A673 (cell line): ENCODE data around the gene DUXA.

ENCODE experiments used
- EZH2 ChIP-seq: fragments of 200-600 bp; sonication (generic); IDR thresholded peaks from 2 replicates; pipeline ENCODE4 v1.6.1; 2017; ENCODE audit warnings: borderline replicate concordance, low read depth, mild to moderate bottlenecking, mixed read lengths, antibody characterized with exemption, low read length; ENCODE audit not compliant: poor library complexity, severe bottlenecking
- TF ChIP-seq, protein P1 (sequence below): fragments of 300-800, 200-600 bp; sonication (generic); conservative IDR thresholded peaks from 2 replicates; pipeline ENCODE4 v1.5.1; 2017; ENCODE audit warnings: low read depth, mild to moderate bottlenecking, antibody characterized with exemption, low read length, moderate library complexity, mixed read lengths

DNA sequence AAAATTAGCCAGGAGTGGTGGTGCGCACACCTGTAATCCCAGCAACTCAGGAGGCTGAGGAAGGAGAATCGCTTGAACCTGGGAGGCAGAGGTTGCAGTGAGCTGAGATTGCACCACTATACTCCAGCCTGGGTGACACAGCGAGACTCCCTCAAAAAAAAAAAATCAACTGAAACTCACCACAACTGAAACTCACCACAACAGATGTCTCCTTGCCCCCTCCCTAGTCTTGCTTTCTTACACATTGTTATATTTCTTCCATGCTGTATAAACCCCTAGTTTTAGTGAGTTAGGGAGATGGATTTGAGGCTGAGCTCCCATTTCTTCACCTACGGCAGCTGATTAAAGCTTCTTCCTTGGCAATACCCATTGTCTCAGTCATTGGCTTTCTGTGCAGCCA lies 25.6 kb downstream of the DUXA start:
- TF ChIP-seq, protein P1, sequence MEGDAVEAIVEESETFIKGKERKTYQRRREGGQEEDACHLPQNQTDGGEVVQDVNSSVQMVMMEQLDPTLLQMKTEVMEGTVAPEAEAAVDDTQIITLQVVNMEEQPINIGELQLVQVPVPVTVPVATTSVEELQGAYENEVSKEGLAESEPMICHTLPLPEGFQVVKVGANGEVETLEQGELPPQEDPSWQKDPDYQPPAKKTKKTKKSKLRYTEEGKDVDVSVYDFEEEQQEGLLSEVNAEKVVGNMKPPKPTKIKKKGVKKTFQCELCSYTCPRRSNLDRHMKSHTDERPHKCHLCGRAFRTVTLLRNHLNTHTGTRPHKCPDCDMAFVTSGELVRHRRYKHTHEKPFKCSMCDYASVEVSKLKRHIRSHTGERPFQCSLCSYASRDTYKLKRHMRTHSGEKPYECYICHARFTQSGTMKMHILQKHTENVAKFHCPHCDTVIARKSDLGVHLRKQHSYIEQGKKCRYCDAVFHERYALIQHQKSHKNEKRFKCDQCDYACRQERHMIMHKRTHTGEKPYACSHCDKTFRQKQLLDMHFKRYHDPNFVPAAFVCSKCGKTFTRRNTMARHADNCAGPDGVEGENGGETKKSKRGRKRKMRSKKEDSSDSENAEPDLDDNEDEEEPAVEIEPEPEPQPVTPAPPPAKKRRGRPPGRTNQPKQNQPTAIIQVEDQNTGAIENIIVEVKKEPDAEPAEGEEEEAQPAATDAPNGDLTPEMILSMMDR = no peak
- TF ChIP-seq EZH2 = no peak
